ENCODE data around the gene ZNF341.

ZNF341 gene

DNA sequence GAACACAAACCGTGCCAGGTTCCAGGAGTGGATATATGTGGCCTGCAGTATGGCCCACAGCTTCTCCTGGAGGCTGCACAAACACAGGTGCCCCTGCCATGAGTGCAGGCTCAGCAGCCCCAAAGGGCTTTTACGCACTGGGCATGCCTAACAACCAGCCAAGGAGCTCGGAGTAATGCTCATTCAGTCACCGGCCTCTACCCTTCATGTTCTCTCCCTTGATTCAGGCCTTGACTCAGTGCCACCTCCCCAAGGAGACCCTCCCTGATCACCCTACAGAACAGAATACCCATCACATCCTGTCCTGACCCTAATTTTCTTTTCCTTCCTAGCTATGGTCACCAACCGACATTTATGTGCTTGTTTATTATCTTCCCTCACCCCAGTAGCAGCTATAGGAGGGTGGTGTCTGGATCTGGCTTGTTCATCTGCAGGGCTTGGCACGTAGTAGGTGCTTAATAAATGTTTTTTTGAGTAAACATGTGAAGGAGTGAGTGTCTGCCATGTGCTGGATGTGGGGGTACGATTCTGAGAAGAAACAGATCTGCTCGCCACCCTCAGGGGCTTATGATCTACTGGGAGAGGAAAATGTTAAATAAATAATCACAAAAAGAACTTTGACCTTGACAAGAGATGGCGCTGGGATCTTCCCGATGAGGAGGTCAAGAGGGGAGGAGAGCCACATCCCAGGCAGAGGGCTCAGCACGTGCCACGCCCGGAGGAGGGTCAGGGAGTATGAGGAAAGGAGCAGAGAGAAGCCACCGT, 20.9 kb upstream of the ZNF341 start:
- TF ChIP-seq, protein P1, sequence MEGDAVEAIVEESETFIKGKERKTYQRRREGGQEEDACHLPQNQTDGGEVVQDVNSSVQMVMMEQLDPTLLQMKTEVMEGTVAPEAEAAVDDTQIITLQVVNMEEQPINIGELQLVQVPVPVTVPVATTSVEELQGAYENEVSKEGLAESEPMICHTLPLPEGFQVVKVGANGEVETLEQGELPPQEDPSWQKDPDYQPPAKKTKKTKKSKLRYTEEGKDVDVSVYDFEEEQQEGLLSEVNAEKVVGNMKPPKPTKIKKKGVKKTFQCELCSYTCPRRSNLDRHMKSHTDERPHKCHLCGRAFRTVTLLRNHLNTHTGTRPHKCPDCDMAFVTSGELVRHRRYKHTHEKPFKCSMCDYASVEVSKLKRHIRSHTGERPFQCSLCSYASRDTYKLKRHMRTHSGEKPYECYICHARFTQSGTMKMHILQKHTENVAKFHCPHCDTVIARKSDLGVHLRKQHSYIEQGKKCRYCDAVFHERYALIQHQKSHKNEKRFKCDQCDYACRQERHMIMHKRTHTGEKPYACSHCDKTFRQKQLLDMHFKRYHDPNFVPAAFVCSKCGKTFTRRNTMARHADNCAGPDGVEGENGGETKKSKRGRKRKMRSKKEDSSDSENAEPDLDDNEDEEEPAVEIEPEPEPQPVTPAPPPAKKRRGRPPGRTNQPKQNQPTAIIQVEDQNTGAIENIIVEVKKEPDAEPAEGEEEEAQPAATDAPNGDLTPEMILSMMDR (IDR thresholded peaks at IDR 0.05; ENCODE audit: low read depth, low read length) = no peak
- no peak overlapping the region for H3K4me3 ChIP-seq (replicated peaks in 1 of 2; ENCODE audit: low read depth in 2 of 2, low read length in 2 of 2)
- DNase-seq (ENCODE audit: low read depth in 2 of 2) = no peak

DNA sequence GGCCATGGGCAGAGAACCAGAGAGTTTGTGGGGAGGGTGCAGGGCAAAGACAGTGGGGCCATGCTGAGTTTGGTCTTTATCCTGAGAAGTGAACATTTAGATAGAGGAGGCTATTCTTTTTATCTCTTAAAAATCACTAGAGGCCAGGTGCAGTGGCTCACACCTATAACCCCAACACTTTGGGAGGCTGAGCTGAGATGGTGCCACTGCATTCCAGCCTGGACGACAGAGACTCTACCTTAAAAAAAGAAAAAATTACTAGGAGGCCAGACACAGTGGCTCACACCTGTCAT, 20.4 kb upstream of the ZNF341 start:
- TF ChIP-seq, protein P1 (IDR thresholded peaks at IDR 0.05; ENCODE audit: low read depth, low read length) = no peak

DNA sequence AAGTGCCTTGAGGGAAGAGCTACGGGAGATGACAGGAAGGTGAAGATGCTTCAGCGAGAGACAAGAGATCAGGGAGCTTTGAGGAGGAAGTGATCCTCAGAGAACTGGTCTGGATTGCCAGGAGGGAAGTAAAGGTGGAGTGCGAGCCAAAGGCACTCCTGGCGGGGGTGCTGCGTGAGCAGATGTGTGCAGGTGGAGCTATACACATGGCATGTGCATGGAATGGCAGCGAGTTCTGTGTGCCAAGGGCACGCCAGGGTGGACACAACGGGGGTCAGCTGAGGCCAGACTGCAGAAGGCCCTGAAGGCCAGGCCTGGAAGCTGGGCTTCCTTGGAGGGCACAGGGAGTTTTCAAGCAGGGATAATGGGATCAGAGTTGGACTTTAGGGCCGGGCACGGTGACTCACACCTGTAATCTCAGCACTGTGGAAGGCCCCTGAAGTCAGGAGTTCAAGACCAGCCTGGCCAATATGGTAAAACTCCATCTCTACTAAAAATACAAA, 17.9 kb upstream of the ZNF341 start:
- no peak for DNase-seq (ENCODE audit: low read depth in 2 of 2)
- no peak overlapping the region for H3K4me3 ChIP-seq (replicated peaks in 1 of 2; ENCODE audit: low read depth in 2 of 2, low read length in 2 of 2)
- TF ChIP-seq, protein P1 (IDR thresholded peaks at IDR 0.05; ENCODE audit: low read depth, low read length) = no peak

More for the DNA sequence above, 20.4 kb upstream of the ZNF341 start:
- no peak for DNase-seq (ENCODE audit: low read depth in 2 of 2)
- H3K4me3 ChIP-seq (replicated peaks in 1 of 2; ENCODE audit: low read depth in 2 of 2, low read length in 2 of 2) = no peak overlapping the region

DNA sequence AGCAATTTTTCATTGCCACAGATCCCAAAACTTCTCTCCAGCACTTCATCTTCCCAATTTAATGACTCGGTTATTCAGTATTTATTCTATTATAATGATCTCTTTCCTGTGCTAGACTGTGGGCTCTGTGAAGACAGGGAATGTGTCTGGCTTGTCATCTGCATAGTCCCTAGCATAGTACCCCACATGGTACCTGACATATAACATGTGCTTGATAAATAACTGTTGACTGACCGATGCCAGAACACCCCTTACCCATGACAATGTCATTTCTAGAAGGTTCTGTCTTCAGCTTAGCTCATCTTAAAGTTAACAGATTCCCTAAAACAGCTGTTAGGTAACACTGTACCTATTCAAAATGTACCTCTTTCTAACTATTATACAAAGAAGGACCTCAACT, 15.3 kb upstream of the ZNF341 start:
- no peak for DNase-seq (ENCODE audit: low read depth in 2 of 2)
- H3K4me3 ChIP-seq (replicated peaks in 1 of 2; ENCODE audit: low read depth in 2 of 2, low read length in 2 of 2) = no peak overlapping the region
- TF ChIP-seq, protein P1 (IDR thresholded peaks at IDR 0.05; ENCODE audit: low read depth, low read length) = no peak

DNA sequence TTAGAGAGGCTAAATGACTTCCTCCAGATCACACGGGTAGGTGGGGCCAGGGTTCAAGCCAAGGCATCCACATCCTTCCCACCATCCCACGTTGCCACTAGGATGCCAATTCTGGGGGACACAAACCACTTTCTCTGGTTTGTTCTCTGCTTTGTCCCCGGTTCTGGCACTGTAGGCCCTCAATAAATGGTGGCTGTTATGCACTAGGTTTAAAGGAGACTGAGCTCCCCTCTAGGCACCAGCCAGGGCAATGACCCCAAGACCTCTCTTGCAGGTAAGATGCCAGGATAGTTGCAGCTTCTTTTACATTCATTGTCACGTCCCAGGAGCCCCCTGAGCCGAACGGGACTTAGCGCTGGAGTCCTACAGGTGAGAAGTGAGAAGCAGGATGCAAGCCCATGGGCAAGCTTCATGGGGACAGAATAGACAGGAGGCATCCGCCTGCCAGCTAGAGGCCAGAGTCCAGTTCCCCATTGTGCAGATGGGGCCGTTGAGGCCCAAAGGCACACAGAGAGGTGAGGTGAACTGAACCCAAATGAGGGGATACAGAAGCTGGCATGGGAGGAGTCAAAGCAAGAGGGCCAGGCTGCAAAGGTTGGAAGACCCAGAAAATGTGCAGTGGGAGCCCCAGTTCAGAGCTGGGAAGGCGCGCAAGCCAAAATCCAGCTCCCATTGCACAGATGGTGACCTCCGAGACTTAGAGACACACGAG, 12.4 kb upstream of the ZNF341 start:
- peak overlapping the region; percentile 92 to 97 for H3K4me3 ChIP-seq (replicated peaks in 1 of 2; ENCODE audit: low read depth in 2 of 2, low read length in 2 of 2)
- TF ChIP-seq, protein P1 (IDR thresholded peaks at IDR 0.05; ENCODE audit: low read depth, low read length) = no peak
- peak in 1 of 2 donors; percentile 6 for DNase-seq (ENCODE audit: low read depth in 2 of 2)

DNA sequence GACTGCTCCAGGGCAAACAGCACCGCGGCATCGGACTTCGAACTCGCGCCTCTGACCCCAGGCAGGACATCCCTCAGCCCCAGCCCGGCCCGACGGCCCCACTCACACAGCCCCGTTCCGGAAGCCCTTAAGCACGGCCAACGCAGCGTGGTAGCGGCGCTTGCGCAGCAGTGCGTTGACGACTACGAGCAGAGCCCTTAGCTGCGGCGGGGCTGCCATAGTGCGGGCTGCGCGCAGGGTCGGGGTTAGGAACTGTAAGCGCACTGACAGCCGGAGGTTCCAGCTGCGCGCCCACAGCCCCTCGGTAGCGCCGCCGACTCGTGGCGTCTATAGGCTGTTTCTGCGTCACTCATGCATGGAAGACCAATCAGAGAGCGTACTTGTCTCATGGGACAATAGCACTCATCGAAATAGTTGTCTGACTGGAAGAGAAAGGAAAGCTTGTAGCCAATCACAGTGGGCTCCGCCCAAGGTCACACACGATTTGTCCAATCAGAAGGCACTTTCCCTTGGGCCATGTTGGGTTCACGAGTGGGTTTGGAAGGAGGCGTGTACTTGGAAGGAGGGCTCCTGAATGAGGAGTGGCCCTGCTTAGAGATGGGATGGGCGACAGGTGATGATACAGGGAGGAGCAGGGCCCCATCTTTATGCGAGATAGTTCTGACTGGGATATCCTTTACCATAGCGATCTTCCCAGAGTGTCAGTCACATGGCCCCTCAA, 11.6 kb upstream of the ZNF341 start, which contains the start of gene PXMP4:
Gene PXMP4 (minus strand): TSS at position 322 of the 721 bp plus-strand sequence. CDS start 103 bp downstream, at position 219.
- peak within 1 kb of the TSS; percentile 92 to 97 for H3K4me3 ChIP-seq (replicated peaks in 1 of 2; ENCODE audit: low read depth in 2 of 2, low read length in 2 of 2)
- DNase-seq (ENCODE audit: low read depth in 2 of 2) = peak; percentile 99 to 100
- TF ChIP-seq, protein P1 (IDR thresholded peaks at IDR 0.05; ENCODE audit: low read depth, low read length) = no peak

All from cardiac fibroblast (primary cell).